Measurements from ENCODE around the gene CCDC71L.
"Not testable (repeated sequence)": the region's sequence is repeated elsewhere in the genome, so short reads cannot be mapped to it uniquely, and the experiment has no call there.

CCDC71L gene

GRCh38 chr7:106692450-106693051, 31.6 kb upstream of the CCDC71L start:
- no peak for TF ChIP-seq CTCF (conservative IDR thresholded peaks at IDR 0.05; ENCODE audit: low read depth, low read length)
- no peaks in the 10 kb centered on the region for H3K27me3 ChIP-seq (ENCODE audit: insufficient read depth, low read depth)
- H3K4me2 ChIP-seq: no peak overlapping the region
- H3K4me3 ChIP-seq (IDR thresholded peaks at IDR 0.05; ENCODE audit: insufficient read depth, low read depth, low read length): no peak overlapping the region
- H4K20me1 ChIP-seq (ENCODE audit: insufficient read depth): no peaks in the 10 kb centered on the region
- no peaks in the 10 kb centered on the region for H3K4me1 ChIP-seq (ENCODE audit: low read depth, poor library complexity, severe bottlenecking)
- H2AFZ ChIP-seq (ENCODE audit: low read depth): no peak overlapping the region
- no peaks in the 10 kb centered on the region for H3K36me3 ChIP-seq (ENCODE audit: insufficient read depth)
- H3K79me2 ChIP-seq (ENCODE audit: insufficient read depth, low read depth): no peaks in the 10 kb centered on the region
- H3K27ac ChIP-seq: no peak overlapping the region
- H3K9ac ChIP-seq: no peak overlapping the region

- not testable (repeated sequence) for H2AFZ ChIP-seq (ENCODE audit: low read depth); H3K4me2 ChIP-seq; H3K4me3 ChIP-seq (IDR thresholded peaks at IDR 0.05; ENCODE audit: insufficient read depth, low read depth, low read length); H3K4me1 ChIP-seq (ENCODE audit: low read depth, poor library complexity, severe bottlenecking); H4K20me1 ChIP-seq (ENCODE audit: insufficient read depth); H3K27me3 ChIP-seq (ENCODE audit: insufficient read depth, low read depth); H3K79me2 ChIP-seq (ENCODE audit: insufficient read depth, low read depth); H3K27ac ChIP-seq; H3K9ac ChIP-seq; H3K36me3 ChIP-seq (ENCODE audit: insufficient read depth)
These were observed 27.2 kb upstream of the CCDC71L start for GRCh38 chr7:106688161-106688560.

- no peak overlapping the region for H2AFZ ChIP-seq (ENCODE audit: low read depth)
- no peak overlapping the region for H3K4me2 ChIP-seq
- no peak overlapping the region for H3K9ac ChIP-seq
- H3K36me3 ChIP-seq (ENCODE audit: insufficient read depth): no peaks in the 10 kb centered on the region
- H4K20me1 ChIP-seq (ENCODE audit: insufficient read depth): no peaks in the 10 kb centered on the region
- H3K4me3 ChIP-seq (IDR thresholded peaks at IDR 0.05; ENCODE audit: insufficient read depth, low read depth, low read length): no peak overlapping the region
- H3K4me1 ChIP-seq (ENCODE audit: low read depth, poor library complexity, severe bottlenecking): no peaks in the 10 kb centered on the region
- H3K27me3 ChIP-seq (ENCODE audit: insufficient read depth, low read depth): no peaks in the 10 kb centered on the region
- no peak overlapping the region for H3K27ac ChIP-seq
- no peaks in the 10 kb centered on the region for H3K79me2 ChIP-seq (ENCODE audit: insufficient read depth, low read depth)
- no peak for TF ChIP-seq CTCF (conservative IDR thresholded peaks at IDR 0.05; ENCODE audit: low read depth, low read length)
These were observed 23.0 kb upstream of the CCDC71L start for GRCh38 chr7:106683941-106684340.

- H3K27me3 ChIP-seq (ENCODE audit: insufficient read depth, low read depth): no peaks in the 10 kb centered on the region
- no peaks in the 10 kb centered on the region for H3K4me1 ChIP-seq (ENCODE audit: low read depth, poor library complexity, severe bottlenecking)
- H3K4me2 ChIP-seq: no peak overlapping the region
- H3K27ac ChIP-seq: no peak overlapping the region
- no peak overlapping the region for H2AFZ ChIP-seq (ENCODE audit: low read depth)
- no peak for TF ChIP-seq CTCF (conservative IDR thresholded peaks at IDR 0.05; ENCODE audit: low read depth, low read length)
- no peak overlapping the region for H3K9ac ChIP-seq
- no peaks in the 10 kb centered on the region for H3K79me2 ChIP-seq (ENCODE audit: insufficient read depth, low read depth)
- H3K36me3 ChIP-seq (ENCODE audit: insufficient read depth): no peaks in the 10 kb centered on the region
- no peak overlapping the region for H3K4me3 ChIP-seq (IDR thresholded peaks at IDR 0.05; ENCODE audit: insufficient read depth, low read depth, low read length)
- no peaks in the 10 kb centered on the region for H4K20me1 ChIP-seq (ENCODE audit: insufficient read depth)
These were observed 21.0 kb upstream of the CCDC71L start for GRCh38 chr7:106681815-106682495.
